ENCODE measurements around the gene ZNF486.
A peak's percentile ranks its signal among the peaks of the same experiment; 100 is the strongest.
"Not testable (repeated sequence)": the region's sequence is repeated elsewhere in the genome, so short reads cannot be mapped to it uniquely, and the experiment has no call there.

Gene ZNF486

DNA sequence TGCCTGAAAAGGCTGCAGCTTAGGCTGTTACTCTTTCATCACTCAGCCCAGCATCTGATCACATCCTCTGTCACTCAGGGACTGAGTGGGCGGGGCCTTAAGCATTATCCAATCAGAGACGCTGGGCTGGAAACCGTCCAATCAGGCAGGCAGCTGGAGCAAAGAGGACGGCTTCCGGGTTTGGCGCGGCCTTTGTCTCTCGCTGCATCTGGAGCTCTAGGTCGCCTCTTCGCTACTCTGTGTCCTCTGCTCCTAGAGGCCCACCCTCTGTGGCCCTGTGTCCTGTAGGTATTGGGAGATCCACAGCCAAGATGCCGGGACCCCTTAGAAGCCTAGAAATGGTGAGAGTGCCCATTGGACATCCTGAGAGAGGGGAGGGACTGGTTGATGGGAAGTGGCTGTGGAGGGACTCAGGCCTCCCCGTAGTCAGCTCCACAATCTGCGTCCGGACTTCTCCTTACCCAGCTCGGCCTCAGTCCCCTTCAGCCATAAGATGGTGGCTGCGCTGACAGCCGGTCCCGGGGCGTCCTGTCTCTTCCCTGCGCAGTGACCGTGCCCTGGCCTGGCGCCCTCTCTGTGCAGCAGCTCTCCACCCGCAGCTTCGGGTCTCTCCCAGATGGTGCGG lies at the start of gene ZNF486:
Gene ZNF486, plus strand, starts transcription at position 195 of the 625 bp plus-strand sequence. Its CDS starts 117 bp downstream, at position 312.
- DNase-seq (ENCODE audit: low spot score): peak; percentile 68
- in situ Hi-C loops (cut with MboI; ENCODE audit: low pct_unique_long_range_greater_than_20kb, low sequenced_read_pairs, unreplicated experiment): no loop called here
- TF ChIP-seq, protein P1, sequence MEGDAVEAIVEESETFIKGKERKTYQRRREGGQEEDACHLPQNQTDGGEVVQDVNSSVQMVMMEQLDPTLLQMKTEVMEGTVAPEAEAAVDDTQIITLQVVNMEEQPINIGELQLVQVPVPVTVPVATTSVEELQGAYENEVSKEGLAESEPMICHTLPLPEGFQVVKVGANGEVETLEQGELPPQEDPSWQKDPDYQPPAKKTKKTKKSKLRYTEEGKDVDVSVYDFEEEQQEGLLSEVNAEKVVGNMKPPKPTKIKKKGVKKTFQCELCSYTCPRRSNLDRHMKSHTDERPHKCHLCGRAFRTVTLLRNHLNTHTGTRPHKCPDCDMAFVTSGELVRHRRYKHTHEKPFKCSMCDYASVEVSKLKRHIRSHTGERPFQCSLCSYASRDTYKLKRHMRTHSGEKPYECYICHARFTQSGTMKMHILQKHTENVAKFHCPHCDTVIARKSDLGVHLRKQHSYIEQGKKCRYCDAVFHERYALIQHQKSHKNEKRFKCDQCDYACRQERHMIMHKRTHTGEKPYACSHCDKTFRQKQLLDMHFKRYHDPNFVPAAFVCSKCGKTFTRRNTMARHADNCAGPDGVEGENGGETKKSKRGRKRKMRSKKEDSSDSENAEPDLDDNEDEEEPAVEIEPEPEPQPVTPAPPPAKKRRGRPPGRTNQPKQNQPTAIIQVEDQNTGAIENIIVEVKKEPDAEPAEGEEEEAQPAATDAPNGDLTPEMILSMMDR (IDR thresholded peaks at IDR 0.05; ENCODE audit: extremely low read depth, insufficient read depth, missing control alignments): no peak

DNA sequence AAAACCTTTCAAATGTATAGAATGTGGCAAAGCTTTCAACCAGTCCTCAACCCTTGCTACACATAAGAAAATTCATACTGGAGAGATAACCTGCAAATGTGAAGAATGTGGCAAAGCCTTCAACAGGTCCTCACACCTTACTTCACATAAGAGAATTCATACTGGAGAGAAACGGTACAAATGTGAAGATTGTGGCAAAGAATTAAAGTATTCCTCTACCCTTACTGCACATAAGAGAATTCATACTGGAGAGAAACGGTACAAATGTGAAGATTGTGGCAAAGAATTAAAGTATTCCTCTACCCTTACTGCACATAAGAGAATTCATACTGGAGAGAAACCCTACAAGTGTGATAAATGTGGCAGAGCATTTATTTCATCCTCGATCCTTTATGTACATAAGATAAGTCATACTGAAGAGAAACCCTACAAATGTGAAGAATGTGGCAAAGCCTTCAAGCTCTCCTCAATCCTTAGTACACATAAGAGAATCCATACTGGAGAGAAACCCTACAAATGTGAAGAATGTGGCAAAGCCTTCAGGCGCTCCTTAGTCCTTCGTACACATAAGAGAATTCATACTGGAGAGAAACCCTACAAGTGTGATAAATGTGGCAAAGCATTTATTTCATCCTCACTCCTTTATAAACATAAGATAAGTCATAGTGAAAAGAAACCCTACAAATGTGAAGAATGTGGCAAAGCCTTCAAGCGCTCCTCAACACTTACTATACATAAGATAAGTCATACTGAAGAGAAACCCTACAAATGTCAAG lies 48.8 kb upstream of the ZNF486 start:
- DNase-seq (ENCODE audit: low spot score); in situ Hi-C loops (cut with MboI; ENCODE audit: low pct_unique_long_range_greater_than_20kb, low sequenced_read_pairs, unreplicated experiment): not testable (repeated sequence)

DNA sequence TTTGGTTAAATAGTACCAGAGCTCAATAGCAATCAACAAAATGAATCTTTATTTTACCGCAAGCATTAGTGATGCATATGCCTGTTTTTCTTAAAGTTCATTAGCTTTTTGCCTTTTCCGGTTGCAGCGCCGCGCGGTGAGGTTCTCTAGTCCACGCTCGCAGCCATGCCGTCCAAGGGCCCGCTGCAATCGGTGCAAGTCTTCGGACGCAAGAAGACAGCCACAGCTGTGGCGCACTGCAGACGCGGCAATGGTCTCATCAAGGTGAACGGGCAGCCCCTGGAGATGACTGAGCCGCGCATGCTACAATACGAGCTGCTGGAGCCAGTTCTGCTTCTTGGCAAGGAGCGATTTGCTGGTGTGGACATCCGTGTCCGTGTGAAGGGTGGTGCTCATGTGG lies 42.1 kb upstream of the ZNF486 start:
- TF ChIP-seq, protein P1 (IDR thresholded peaks at IDR 0.05; ENCODE audit: extremely low read depth, insufficient read depth, missing control alignments): no peak
- no peak for DNase-seq (ENCODE audit: low spot score)
- in situ Hi-C loops (cut with MboI; ENCODE audit: low pct_unique_long_range_greater_than_20kb, low sequenced_read_pairs, unreplicated experiment): no loop called here

DNA sequence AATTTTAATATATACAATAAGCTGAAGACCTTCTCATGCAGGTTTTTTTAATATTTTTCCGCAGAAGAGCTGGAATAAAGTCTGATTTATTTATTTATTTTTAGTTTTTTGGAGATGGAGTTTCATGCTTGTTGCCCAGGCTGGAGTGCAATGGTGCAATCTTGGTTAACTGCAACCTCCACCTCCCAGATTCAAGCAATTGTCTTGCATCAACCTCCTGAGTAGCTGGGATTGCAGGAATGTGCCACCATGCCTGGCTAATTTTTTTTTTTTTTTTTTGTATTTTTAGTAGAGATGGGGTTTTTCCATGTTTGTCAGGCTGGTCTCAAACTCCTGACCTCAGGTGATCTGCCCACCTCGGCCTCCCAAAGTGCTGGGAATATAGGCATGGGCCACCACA lies 34.1 kb upstream of the ZNF486 start:
- in situ Hi-C loops (cut with MboI; ENCODE audit: low pct_unique_long_range_greater_than_20kb, low sequenced_read_pairs, unreplicated experiment): not testable (repeated sequence)

DNA sequence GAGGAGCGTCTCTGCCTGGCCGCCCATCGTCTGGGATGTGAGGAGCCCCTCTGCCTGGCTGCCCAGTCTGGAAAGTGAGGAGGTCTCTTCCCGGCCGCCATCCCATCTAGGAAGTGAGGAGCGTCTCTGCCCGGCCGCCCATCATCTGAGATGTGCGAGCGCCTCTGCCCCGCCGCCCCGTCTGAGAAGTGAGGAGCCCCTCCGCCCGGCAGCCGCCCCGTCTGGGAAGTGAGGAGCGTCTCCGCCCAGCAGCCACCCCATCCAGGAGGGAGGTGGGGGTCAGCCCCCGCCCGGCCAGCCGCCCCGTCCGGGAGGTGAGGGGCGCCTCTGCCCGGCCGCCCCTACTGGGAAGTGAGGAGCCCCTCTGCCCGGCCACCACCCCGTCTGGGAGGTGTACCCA lies 29.3 kb upstream of the ZNF486 start:
- DNase-seq (ENCODE audit: low spot score); in situ Hi-C loops (cut with MboI; ENCODE audit: low pct_unique_long_range_greater_than_20kb, low sequenced_read_pairs, unreplicated experiment): not testable (repeated sequence)

More for the DNA sequence above, 34.1 kb upstream of the ZNF486 start:
- not testable (repeated sequence) for DNase-seq (ENCODE audit: low spot score)

DNA sequence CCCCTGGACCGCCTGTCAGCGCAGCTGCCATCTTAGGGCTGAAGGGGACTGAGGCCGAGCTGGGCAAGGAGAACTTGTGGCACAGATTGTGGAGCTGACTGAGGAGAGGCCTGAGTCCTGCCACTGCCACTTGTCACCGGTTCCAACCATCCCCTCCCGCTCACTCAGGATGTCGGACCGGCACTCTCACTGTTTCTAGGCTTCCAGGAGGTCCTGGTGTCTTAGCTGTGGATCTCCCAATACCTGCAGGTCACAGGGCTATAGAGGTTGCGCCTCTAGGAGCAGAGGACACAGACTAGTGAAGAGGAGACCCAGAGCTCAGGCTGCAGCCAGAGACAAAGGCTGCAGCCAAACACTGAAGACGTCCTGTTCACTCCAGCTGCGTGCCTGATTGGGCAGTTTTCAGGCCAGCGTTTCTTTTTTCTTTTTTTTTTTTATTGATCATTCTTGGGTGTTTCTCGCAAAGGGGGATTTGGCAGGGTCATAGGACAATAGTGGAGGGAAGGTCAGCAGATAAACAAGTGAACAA lies 15.3 kb upstream of the ZNF486 start:
- TF ChIP-seq, protein P1 (IDR thresholded peaks at IDR 0.05; ENCODE audit: extremely low read depth, insufficient read depth, missing control alignments): no peak
- in situ Hi-C loops (cut with MboI; ENCODE audit: low pct_unique_long_range_greater_than_20kb, low sequenced_read_pairs, unreplicated experiment): no loop called here
- no peak for DNase-seq (ENCODE audit: low spot score)

DNA sequence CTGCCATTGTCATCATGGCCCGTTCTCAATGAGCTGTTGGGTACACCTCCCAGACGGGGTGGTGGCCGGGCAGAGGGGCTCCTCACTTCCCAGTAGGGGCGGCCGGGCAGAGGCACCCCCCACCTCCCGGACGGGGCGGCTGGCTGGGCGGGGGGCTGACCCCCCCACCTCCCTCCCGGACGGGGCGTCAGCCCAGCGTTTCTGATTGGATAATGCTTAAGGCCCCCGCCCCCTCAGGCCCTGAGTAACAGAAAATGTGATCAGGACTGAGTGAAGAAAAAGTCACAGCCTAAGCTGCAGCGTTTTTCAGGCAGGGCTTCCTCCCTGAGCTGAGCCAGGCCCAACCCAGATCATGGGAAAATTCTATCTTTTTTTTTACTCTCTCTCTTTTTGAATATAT lies 14.5 kb upstream of the ZNF486 start:
- in situ Hi-C loops (cut with MboI; ENCODE audit: low pct_unique_long_range_greater_than_20kb, low sequenced_read_pairs, unreplicated experiment): not testable (repeated sequence)

DNA sequence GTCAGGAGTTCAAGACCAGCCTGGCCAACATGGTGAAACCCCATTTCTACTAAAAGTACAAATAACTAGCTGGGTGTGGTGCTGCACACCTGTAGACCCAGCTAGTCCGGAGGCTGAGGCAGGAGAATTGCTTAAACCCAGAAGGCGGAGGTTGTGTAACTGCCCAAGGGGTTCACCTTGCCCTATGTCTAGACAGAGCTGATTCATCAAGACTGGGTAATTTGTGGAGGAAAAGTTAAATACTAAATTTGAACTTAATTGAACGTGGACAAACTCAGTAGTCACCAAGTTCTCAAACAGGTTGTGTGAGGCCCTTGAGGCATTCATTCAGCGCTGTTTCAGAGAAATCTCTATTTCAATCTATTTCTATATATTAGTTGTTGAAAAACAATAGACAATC lies 13.7 kb upstream of the ZNF486 start:
- TF ChIP-seq, protein P1 (IDR thresholded peaks at IDR 0.05; ENCODE audit: extremely low read depth, insufficient read depth, missing control alignments): no peak
- no peak for DNase-seq (ENCODE audit: low spot score)
- in situ Hi-C loops (cut with MboI; ENCODE audit: low pct_unique_long_range_greater_than_20kb, low sequenced_read_pairs, unreplicated experiment): no loop called here

More for the DNA sequence above, 14.5 kb upstream of the ZNF486 start:
- not testable (repeated sequence) for DNase-seq (ENCODE audit: low spot score)

Measured in GM13977 (cell line).